HG03521 (cell line): ENCODE measurements around the gene GGA1.
"Not testable (repeated sequence)": the region's sequence is repeated elsewhere in the genome, so short reads cannot be mapped to it uniquely, and the experiment has no call there.

Experiments
- ATAC-seq: cut with Tn5 transposase; IDR thresholded peaks from one replicate; pipeline ENCODE4 v1.9.1; 2021; ENCODE audit warnings: mild to moderate bottlenecking, moderate library complexity; ENCODE audit not compliant: unreplicated experiment

The GGA1 gene

GRCh38 chr22:37643225-37643847, 34.7 kb downstream of the GGA1 start:
- ATAC-seq: no peak

- ATAC-seq: no peak
Observed at GRCh38 chr22:37647317-37647716, 38.7 kb downstream of the GGA1 start.

GRCh38 chr22:37647928-37648327, 39.3 kb downstream of the GGA1 start:
- ATAC-seq: no peak

- no peak for ATAC-seq
Observed at GRCh38 chr22:37650463-37651136, 42.0 kb downstream of the GGA1 start.

GRCh38 chr22:37654563-37655251, 46.1 kb downstream of the GGA1 start:
- no peak for ATAC-seq

GRCh38 chr22:37655252-37655563, 46.6 kb downstream of the GGA1 start:
- no peak for ATAC-seq

GRCh38 chr22:37656583-37656982, 47.9 kb downstream of the GGA1 start:
- not testable (repeated sequence) for ATAC-seq

- no peak for ATAC-seq
Observed at GRCh38 chr22:37657590-37658132, 49.0 kb downstream of the GGA1 start.

GRCh38 chr22:37658133-37659065, 49.8 kb downstream of the GGA1 start, which contains the start of gene PDXP:
Gene PDXP, plus strand, starts transcription at chr22:37658723. Its CDS starts 60 bp downstream, at chr22:37658783.
- peak; percentile 81 for ATAC-seq

GRCh38 chr22:37659066-37659896, 50.6 kb downstream of the GGA1 start:
- peak; percentile 12 for ATAC-seq

GRCh38 chr22:37659897-37660708, 51.5 kb downstream of the GGA1 start:
- ATAC-seq: no peak

- ATAC-seq: no peak
Observed at GRCh38 chr22:37660709-37661045, 52.0 kb downstream of the GGA1 start.

- no peak for ATAC-seq
Observed at GRCh38 chr22:37661160-37661924, 52.7 kb downstream of the GGA1 start.

- no peak for ATAC-seq
Observed at GRCh38 chr22:37662039-37662438, 53.4 kb downstream of the GGA1 start.

GRCh38 chr22:37663521-37664140, 55.0 kb downstream of the GGA1 start:
- ATAC-seq: no peak

GRCh38 chr22:37664249-37665101, 55.8 kb downstream of the GGA1 start:
- no peak for ATAC-seq

GRCh38 chr22:37665487-37665886, 56.9 kb downstream of the GGA1 start:
- ATAC-seq: no peak
